HG03066 (cell line): Measurements from ENCODE around the gene AOPEP.
"Not testable (repeated sequence)": the region's sequence is repeated elsewhere in the genome, so short reads cannot be mapped to it uniquely, and the experiment has no call there.

ENCODE experiments used
- ATAC-seq: cut with Tn5 transposase; IDR thresholded peaks from one replicate; pipeline ENCODE4 v1.9.1; 2021; ENCODE audit warnings: low read depth; ENCODE audit not compliant: unreplicated experiment

AOPEP gene

GRCh38 chr9:94840738-94841137 lies 114.2 kb downstream of the AOPEP start:
- no peak for ATAC-seq

GRCh38 chr9:94843134-94843533 lies 116.6 kb downstream of the AOPEP start:
- no peak for ATAC-seq

DNA sequence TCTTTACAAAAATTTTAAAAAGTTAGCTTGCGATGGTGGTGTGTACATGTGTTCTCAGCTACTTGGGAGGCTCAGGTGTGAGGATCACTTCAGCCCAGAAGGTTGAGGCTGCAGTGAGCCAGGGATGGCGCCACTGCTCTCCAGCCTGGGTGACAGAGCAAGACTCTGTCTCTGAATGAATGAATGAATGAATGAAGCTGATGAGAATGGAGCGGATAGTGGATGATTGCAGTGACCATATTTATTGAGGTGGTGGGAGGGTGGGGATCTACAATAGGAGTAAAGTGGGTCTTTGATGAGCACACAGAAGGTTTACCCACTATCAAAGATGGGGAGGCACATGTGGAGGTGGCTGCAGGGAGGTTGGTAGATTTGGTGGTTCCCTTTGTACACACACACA lies 120.2 kb downstream of the AOPEP start:
- ATAC-seq = no peak

- no peak for ATAC-seq
Measured at GRCh38 chr9:94847486-94847885, 121.0 kb downstream of the AOPEP start.

- ATAC-seq = not testable (repeated sequence)
Measured at GRCh38 chr9:94848791-94849190, 122.3 kb downstream of the AOPEP start.

DNA sequence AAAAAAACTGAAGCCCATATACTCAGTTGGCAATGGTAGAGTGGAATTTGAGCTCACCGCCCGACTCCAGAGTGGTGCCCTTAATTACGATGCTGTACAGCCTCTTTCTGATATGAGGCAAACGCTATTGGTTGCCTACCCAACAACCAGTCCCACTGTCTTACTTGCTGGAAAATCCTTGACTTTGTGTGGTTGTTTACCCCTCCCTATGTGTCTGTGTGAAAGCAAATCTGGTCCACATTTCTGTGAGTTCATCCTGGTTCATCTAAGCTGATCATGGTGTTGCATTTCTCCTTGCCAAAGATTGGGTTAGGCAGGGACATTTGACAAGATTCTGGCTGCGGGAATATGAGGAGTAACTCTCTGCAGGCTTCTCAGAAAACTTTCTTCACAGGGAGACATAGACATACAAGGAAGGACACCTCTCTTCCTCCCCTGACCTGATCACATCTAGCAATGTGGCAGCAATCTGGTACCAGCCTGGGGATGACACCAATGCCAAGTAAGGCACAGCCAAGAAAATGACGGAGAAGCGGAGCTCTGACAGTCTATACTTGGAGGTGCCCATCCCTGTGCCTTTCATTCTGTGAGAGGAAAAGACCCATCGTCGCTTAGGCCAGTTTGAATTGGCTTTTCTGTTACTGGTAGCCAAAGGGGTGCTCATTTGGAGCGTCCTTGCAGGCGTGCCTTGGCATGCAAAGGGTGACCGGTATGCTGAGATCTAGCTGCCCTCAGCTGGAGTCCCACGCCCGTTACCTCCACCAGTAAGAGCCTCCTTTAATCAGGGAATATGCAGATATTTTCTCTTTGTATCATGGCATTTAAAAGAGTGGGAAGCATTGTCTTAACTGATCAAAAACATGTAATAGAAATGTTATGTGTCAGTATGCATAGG lies 124.3 kb downstream of the AOPEP start:
- ATAC-seq = no peak

- no peak for ATAC-seq
Measured at GRCh38 chr9:94851467-94851866, 125.0 kb downstream of the AOPEP start.

DNA sequence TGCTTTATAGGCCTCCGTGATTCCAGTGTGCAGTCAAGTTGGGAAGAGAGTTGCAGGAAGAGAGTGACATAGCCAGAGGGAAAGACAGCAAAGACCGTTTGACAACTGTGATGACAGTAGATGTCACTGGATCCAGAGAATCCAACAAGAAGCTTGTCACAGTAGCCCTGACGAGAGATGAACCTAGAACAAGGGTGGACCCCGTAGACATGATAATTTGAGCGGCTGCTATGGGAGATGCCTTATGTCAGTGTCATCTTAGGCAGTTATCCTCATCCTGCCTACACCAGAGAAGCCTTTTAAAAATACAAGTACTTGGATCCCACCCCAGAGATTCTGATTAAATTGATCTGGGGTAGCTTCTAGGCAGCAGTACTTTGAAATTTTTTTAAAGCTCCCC lies 125.4 kb downstream of the AOPEP start:
- no peak for ATAC-seq

- no peak for ATAC-seq
Measured at GRCh38 chr9:94852373-94852772, 125.9 kb downstream of the AOPEP start.

DNA sequence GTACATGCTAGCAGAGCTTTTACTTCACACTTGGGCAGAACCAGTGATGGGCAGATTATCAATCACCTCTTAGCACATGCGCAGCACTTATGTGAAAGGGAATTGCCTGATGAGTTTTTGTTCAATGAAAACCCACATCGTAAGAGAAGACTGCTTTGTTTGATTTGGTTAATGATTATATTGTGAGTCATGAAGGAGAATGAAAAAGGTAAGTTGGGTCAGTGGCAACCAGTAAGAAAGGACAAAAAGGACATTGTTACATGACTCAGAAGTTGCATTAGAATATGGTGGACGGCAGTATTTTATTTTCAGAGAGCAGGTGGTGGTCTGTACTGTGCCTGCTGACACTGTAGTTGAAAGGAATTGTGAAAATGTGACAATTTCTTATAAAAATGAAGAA lies 127.4 kb downstream of the AOPEP start:
- ATAC-seq = no peak

DNA sequence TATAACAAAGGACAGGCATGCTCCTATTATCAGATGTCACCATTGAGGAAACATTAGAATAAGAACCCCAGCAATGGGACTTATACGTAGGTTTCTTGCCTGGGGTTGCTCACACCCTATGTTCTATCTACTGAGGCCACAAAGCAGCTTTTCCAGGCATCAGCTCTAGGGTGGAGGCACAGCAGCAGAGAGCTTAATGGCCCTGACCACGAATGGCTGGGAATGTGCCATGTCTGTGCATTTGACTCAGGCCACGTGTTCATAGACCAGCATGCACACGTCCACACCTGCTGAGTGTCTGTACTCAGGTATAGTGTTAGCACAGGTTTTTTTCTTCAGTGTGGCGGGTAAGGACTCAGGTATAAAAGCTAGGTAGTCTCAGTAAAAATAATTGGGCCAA lies 129.4 kb downstream of the AOPEP start:
- no peak for ATAC-seq

DNA sequence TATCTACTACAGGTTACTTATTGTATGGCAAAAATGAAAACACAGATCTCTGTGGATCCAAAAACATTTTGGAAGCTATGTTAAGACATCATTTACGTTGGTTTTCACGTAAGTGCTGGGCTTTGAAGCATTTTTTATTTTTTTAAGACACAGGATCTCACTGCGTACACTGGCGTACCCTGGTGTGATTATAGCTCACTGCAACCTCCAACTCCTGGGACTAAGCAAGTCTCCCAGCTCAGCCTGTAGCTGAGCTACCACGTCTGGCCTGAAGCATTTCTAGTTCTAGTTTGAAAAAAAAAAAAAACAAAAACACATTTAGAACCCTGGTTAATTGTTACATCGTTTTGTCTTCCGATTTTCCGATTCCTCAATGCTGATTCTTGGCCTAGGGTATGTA lies 131.3 kb downstream of the AOPEP start:
- no peak for ATAC-seq

GRCh38 chr9:94859226-94859625 lies 132.7 kb downstream of the AOPEP start:
- no peak for ATAC-seq

DNA sequence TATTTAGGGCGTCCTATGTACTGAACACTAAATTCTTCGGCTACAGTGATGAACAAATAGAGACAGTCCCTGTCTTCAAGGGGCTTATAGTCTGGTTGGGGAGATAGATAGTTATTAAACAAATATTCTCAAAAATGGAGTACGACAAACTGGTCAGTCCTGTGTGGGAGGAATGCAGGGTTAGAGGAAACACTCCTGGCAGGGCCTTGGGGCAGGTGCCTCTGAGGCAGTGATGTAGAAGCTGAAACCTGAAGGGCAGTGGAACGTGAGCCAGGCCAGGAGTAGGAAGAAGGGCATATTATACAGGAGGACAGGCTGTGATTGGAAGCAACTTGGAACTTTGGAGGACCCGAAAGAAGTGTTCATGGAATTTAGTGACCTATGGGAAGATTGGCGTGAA lies 133.4 kb downstream of the AOPEP start:
- ATAC-seq = no peak

- peak; percentile 95 for ATAC-seq
Measured at GRCh38 chr9:94860678-94861588, 134.4 kb downstream of the AOPEP start.

GRCh38 chr9:94861589-94862272 lies 135.2 kb downstream of the AOPEP start:
- no peak for ATAC-seq

- no peak for ATAC-seq
Measured at GRCh38 chr9:94864196-94864595, 137.7 kb downstream of the AOPEP start.

DNA sequence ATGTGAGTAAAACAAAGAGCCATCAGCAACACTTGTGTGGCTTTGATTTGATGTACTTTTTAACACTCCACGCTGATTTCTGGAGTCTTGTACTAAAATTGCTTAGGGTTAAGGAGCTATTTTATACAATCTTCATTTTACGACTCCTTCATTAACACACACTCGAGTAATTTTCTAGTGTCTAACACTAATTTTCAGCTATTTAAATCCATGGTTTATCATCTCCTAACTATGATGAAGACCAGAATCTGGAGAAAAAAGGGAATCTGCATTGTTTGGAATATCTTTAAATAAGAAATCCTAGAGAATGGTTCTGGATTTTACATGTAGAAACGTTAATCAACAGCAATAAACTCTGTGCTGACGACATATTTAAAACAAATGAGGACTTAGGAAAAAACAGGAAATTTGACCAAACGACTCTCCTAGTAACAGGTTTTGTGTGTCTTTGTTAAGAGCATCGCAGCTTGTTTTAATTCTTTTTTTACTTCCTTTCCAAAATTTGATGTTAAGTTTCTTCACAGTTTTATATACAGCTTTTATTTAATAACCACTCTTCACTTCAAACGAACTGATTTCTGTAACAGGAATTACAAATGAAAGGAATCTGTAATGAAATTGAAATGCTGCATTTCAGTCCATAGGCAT lies 138.5 kb downstream of the AOPEP start:
- ATAC-seq = no peak

DNA sequence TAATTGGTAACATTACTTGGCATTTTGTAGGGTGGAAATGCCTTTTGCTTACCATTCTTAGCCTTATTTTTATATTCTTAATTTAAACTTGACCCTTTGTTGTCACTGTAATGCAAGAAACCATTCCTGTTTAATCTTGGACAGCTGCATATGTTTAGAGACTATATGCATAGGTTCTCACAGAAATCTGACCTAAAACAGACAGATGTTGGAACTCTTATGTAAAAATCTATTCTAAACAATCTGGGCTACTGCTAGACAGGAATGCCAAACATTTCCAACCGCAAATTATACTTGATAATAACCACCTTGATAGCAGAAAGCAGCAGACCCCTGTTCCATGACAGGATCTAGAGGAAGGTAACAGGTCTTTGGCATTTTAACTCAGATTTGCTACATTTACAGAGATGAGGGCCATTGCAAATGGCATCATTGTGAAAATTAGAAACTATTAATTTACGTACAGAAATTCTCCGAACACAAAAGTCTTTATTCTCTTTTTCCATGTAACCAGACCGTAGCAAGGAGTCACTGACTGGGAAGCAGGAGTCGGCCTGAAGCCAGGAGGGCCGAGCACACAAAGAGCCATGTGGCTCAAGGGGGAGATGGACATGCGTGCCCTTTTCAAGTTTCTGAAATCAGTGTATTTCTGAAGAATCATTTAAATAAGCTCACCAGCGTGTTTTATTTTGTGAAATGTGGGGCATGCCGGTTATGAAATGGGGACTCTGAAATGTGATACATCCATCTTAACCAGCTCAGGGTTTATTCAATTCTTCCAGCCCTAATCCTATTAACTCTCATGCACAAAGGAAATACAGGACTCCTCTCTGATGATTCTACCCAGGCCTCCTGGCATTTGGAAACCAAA lies 139.3 kb downstream of the AOPEP start:
- no peak for ATAC-seq

DNA sequence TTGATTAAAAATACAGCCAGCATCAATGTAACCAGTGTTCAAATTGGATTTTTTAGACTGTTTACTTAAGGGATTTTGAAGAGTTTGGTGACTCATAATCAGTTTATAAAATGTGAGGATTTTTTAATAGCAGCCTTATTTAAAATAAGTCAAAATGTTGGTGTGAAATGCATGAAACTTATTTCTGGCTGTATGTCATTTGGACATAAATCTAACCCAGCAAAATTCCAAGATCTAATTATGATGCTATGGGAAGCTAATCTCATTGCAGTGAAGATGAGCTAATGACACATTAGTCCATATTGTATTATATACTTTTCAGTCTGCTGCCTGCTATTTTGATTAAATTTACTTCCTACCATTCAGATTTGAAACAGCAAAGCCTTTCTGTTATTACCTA lies 140.3 kb downstream of the AOPEP start:
- no peak for ATAC-seq
